IPS-NIHi7 (cell line): ENCODE results near the gene CNTLN.
A peak's percentile ranks its signal among the peaks of the same experiment; 100 is the strongest.
"Not testable (repeated sequence)": the region's sequence is repeated elsewhere in the genome, so short reads cannot be mapped to it uniquely, and the experiment has no call there.

ENCODE experiments used
- DNase-seq: peaks from one replicate; pipeline ENCODE4 v3.0.0; 2012; ENCODE audit warnings: mixed read lengths; ENCODE audit errors: extremely low spot score

The CNTLN gene

DNA sequence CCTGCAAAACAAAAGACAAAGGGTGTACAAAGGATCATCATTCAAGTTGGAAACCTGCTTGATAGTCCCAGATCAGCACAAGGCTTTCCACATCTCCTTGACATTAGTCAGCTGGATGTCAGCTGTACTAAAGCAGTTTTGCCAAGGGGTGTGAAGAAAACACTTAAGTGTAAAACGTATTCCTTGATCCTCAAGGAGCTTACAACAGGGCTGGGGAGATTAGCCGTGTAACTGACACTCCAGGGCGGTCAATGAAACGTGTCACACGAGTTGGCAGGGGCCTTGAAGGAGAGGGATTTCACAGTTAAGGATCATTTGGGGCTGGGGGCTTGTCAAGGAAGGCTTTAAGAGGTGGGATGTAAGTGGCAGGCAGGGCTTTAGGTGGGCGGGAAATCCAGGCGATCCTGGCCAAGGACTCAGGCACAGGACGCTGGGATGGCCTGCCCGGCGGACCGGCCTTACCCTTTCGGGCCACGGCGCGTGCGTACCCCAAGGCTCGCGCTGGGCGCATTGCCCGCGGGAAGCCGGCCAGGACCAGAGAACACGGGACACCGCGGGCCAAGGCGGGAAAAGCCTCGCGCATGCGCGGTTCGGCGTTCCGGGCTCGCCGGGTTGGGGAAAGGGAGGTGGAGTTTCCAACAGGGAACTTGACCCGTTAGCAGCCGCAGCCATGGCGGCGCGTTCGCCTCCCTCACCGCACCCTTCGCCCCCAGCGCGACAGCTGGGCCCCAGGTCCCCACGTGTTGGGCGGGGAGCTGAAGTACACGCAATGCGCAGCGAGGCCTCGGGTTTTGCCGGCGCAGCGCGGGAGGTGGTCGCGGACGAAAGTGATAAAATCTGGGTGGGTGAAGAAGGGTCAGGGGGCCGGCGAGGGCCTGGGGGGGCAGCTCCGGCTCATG, at the start of gene CNTLN:
TSS of gene CNTLN (plus strand) at position 645 of the 899 bp plus-strand sequence. CDS start at position 671, 26 bp downstream.
- peak; percentile 97 for DNase-seq

DNA sequence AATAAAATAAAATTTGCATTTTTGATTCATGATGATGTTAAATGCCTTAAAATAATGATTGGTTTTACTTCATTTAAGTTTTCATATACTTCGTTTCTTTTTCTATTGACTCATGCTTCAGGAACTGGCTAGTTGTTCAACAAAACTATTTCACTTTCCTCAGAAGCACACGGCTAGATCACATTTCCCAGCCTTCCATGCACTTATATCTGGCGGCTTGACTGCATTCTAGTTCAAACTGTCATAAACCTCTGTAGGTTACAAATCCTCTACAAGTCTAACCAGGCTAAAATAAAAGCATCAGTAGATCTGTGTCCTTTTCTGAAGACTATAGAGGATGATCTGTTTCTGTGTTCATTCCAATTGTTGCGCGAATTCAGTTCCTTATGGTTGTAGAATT, 46.3 kb upstream of the CNTLN start:
- no peak for DNase-seq

DNA sequence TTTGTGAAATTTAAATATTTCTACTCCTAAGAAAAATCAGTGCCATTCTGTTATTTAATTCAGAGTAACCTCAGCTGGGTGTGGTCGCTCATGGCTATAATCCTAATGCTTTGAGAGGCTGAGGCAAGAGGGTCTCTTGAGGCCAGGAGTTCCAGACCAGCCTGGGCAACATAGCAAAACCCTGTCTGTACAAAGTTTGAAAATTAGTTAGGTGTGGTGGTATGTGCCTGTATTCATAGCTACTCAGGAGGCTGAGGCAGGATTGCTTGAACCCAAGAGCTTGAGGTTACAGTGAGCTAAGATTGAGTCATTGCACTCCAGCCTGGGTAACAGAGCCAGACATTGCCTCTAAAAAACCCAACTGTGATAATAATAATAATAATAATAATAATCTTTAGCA, 44.8 kb upstream of the CNTLN start:
- DNase-seq: no peak

GRCh38 chr9:17116400-17116837, 18.4 kb upstream of the CNTLN start:
- no peak for DNase-seq

DNA sequence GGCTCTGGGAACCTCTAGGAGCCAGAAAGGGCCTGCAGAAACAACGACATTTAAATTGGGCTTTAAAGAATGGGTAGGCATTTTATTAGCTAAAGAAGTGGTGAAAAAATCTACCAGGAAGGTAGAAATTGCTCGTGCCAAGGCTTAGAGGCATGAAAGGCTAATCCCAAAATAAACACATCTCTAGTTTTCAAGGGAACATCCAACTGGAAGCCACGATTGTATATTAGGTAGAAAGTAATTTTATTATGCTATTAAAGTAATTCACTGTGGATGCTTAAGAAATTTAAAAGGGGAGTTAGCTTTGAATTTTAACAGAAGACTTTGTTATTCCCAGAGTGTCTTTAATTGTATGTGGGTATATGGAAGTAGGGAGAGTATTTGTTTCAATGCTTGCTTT, 17.5 kb upstream of the CNTLN start:
- no peak for DNase-seq

- no peak for DNase-seq
These were observed 14.6 kb upstream of the CNTLN start for GRCh38 chr9:17120203-17120602.

DNA sequence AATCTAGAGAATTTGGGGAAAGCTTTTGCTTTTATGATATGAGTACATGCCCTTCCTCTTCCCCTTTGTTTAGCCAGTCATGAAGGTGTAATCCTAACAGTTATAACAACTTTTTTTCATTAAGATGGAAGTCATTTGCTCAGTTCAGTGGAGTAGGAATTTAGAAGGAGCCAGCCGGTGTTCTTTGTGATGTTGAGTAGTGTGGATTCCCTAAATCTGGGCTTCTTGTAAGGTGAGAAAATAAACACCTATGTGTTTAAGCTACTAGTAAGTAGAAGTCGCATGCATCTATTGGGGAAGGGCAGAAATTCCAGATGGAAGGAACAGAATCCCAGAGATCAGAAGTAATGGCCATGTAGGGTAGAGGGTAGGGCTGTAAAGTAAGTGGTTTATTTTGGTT, 13.6 kb upstream of the CNTLN start:
- no peak for DNase-seq

DNA sequence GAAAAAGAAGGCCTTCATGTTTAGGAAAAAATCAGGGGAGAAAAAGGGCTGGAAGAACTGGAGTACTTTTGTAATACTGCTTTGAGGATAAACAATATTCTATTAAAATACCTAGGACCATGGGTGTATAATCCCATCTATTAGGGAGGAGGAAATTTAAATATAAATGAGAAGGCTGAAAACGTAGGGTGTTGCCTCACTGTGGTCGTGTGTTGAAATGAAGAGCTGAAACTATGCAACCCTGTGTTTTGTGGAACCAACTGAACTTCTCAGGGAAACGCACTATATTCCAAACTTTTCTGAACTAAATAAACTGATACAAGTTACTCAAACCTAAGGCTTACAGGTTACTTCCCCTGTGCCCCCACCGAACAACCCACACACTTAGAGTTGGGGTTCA, 4.5 kb upstream of the CNTLN start:
- DNase-seq: no peak

GRCh38 chr9:17130725-17131124, 4.1 kb upstream of the CNTLN start:
- DNase-seq: no peak

- no peak for DNase-seq
These were observed 3.3 kb upstream of the CNTLN start for GRCh38 chr9:17131494-17131893.

DNA sequence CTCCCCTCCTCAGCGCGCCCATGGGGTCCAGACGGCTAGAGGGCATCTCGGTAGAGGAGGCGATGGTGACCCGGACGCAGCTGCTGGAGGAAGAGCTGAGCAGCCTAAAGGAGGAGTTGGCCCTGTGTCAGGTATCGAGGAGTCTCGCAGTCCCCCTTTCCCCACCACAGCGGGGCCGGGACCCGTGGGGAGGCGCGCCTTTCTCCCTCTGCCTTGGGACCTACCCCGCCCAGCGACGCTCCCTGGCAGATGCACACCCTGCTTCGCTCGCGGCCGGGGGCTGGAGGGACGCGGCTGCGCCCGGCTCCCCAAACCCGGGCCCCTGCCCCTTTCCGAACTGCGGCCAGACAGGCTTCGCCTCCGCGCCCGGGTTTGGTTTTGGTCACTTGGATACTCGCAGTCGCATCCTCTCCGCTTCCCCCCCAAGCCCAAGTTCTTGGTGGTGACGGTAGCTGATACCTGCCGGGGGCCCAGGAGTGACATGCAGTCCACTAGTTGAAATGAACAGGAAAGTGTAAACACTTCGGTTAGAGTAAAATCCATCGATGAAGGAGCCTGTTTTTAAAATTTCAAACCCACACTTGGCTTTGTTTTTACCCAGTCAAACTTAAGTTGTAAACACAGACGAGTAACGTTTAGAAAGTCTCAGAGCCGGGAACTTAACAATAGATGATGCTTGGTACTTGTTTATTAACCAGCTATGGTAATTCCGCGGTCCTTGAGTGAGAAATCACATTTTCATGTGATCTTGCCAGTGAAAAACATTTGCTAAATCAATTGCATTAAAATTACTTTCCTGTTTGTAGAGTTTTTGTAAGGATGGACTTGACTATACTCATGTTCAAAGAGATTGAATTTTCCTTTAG, 688 bp downstream of the CNTLN start:
- peak; percentile 61 for DNase-seq

DNA sequence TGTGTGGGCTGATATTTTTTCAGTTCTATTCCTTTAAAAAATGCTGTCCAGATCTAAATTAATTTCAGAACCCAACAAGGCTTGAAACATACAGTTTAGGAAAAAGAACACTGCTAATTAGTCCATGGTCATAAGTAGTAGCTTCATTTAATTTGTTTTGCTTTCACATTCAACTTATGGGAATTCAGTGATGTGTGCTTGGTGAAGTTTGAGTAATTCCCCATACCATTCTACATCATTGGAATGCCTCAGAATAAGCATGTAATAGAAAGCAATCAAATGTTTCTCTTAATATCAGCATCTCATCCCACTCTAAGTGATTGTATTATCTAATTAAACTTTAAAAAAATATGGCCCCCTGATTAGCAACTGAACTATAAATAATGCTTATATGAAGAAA, 2.7 kb downstream of the CNTLN start:
- no peak for DNase-seq

DNA sequence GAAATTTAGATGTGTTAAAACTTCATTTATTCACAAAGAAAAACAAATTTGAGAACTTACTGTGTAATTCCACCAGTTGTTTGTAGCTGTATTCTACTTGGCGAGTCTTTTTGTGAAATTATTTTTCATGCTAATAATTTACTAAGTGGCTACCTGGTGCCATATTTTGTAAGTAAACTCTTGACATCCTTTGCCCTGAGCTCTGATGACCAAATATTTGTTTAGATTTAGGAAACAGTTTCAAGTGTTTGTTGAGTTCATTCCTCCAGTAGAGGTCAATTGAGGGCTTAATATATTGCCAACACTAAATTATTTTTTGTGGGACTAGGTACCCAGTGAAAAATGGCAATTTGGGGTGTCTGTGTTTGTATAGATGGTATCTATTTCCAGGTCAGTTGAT, 3.7 kb downstream of the CNTLN start:
- no peak for DNase-seq

DNA sequence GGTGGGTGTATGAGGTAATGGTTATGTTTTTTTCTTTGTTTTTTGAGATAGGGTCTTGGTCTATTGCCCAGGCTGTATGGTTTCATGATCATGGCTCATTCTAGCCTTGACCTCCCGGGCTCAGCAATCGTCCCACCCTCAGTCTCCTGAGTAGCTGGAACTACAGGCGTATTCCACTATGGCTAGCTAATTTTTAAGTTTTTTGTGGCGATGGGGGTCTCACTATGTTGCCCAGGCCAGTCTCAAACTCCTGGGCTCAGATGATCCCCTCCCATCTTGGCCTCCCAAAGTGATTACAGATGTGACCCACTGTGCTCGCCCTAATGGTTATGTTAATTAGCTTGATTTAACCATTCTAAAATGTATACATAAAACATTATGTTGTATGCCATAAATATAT, 5.6 kb downstream of the CNTLN start:
- DNase-seq: no peak

DNA sequence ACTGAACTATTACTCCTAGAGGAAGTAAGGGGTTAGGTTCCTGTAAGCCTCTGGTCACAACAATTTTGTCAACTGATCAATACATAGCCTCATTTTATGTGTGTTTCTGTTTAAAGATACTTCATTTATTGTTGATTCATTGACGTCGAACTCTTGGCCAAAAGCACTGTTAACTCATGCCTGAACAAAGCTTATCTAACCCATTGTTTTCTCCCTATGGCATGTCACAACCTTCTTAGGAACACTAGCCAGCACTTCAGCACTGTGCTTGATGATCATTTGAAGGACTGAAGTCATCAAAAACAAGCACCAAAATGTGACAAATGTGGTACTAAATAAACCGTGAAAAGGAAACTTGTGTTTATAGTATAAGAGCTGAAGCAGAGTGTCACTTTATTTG, 13.5 kb downstream of the CNTLN start:
- DNase-seq: no peak

GRCh38 chr9:17159469-17159868, 24.6 kb downstream of the CNTLN start:
- DNase-seq: no peak

- DNase-seq: no peak
These were observed 25.5 kb downstream of the CNTLN start for GRCh38 chr9:17160327-17160726.

DNA sequence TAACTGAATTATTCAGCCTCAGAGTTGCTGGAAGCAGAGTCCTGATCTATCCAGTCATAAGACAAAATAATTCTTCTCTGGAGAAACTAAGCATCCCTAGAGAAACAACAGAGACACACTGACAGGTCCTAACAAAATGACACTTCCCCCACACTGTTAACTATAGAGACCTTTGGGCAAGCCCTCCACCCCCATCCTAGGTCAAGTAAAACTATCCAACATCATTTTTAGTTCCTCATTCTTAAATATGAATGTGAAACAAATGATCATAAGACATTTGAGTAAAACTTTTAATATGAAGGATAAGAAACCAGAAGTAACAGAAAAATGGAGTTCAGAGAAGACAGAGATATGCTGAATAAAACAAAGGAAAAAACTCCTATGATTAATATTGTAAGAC, 30.9 kb downstream of the CNTLN start:
- no peak for DNase-seq

- DNase-seq: no peak
These were observed 31.5 kb downstream of the CNTLN start for GRCh38 chr9:17166346-17166745.

DNA sequence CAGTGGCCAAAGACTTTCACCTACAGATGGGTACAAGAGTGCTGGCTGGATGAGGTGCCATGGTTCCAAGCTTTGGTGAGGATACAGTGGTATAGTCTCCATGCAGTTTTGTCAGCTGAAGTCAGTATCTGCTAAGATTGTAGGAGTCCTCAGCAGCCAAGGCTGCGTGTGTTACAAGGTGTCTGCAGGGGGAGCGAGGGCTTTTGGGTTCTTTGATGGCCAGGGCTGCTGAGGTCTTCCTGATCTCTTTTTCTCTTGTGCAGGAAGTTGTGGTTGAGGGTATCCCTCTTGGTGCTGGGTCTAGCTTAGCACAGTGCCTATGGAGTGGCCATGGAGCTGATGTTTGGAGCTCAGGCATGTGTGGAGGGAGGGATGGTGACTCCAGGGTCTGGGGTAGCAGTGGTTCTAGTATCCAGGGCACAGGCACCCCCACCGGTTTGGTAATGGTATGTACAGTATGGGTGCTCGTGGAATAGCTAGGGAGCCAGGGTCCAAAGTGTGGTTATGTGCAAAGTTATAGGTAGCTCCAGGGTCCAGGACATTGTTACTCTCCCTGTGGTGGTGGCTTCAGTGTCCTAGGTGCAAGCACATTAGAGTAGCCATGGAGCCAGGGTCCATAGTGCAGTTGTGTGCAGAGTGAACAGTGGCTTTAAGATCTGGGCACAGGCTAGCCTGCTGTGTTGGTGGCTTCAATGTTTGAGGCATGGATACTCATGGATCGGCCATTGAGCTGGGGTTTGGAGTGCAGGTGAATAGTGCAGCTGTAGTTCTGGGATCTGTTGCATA, 36.7 kb downstream of the CNTLN start:
- peak; percentile 35 for DNase-seq

GRCh38 chr9:17177496-17177895, 42.7 kb downstream of the CNTLN start:
- DNase-seq: not testable (repeated sequence)

DNA sequence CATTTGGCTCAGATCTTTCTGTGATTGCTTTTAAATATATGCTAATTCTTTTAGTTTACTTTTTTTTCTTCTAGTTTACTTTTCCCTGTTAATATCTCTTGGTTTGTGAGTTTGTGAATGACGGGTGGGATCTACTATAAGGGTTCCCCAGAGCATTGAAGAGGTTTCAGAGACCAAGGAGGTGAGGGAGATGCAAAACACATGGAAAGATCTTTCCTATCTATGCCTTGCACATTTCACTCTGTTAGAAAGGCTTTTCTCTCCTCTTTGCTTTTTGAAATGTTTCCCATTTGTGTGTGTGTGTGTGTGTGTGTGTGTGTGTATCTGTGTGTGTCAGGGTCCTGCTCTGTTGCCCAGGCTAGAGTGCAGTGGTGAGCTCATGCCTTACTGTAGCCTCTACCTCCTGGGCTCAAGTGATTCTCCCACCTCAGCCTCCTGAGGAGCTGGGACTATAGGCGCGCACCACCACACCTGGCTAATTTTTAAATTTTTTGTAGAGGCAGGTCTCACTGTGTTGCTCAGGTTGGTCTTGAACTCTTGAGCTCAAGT, 50.7 kb downstream of the CNTLN start:
- DNase-seq: no peak
